ENCODE measurements around the gene HSPBP1. TPM values are rescaled to one million over a fixed set of nuclear protein-coding genes. Genes with fewer than 3 reads are reported as not detected.

HSPBP1 gene
- total and polyA plus RNA-seq, 9 of the 15 experiments (the other 6 are each of a cell fraction or from before 2014, with no cell fraction given) = 0.83 to 81.3 (median 21.8) TPM

DNA sequence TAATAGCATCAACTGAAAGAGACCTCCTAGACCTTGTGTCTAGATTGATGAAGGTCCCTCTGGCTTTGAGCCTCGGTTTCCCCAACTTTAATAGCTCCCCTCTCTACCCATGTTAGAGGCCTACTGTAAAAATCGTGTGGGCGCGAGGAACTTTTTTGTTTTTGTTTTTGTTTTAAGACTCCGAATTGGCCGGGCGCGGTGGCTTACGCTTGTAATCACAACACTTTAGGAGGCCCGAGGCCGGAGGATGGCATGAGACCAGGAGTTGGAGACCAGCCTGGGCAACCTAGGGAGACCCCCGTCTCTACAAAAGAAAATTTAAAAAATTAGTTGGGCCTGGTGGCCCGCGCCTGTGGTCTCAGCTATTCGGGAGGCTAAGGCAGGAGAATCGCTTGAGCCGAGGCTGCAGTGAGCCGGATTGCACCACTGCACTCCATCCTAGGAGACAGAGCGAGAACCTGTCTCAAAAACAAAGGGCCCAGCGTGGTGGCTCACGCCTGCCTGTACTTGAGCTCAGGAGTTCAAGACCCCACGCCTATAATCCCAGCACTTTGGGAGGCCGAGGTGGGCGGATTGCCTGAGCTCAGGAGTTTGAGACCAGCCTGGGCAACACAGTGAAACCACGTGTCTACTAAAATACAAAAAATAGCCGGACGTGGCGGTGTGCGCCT, 20.2 kb downstream of the HSPBP1 start (continued):
- TF ChIP-seq, protein P1, sequence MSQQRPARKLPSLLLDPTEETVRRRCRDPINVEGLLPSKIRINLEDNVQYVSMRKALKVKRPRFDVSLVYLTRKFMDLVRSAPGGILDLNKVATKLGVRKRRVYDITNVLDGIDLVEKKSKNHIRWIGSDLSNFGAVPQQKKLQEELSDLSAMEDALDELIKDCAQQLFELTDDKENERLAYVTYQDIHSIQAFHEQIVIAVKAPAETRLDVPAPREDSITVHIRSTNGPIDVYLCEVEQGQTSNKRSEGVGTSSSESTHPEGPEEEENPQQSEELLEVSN (IDR thresholded peaks at IDR 0.05; ENCODE audit: borderline replicate concordance in 1 of 2, extremely low read depth in 1 of 2, insufficient read depth in 1 of 2, insufficient read length in 1 of 2, low read depth in 1 of 2, low read length in 1 of 2, poor library complexity in 1 of 2, severe bottlenecking in 1 of 2) = no peak
- TF ChIP-seq, protein P2, sequence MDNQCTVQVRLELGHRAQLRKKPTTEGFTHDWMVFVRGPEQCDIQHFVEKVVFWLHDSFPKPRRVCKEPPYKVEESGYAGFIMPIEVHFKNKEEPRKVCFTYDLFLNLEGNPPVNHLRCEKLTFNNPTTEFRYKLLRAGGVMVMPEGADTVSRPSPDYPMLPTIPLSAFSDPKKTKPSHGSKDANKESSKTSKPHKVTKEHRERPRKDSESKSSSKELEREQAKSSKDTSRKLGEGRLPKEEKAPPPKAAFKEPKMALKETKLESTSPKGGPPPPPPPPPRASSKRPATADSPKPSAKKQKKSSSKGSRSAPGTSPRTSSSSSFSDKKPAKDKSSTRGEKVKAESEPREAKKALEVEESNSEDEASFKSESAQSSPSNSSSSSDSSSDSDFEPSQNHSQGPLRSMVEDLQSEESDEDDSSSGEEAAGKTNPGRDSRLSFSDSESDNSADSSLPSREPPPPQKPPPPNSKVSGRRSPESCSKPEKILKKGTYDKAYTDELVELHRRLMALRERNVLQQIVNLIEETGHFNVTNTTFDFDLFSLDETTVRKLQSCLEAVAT (IDR thresholded peaks at IDR 0.05) = peak in 1 of 2 experiments; percentile 66; a peak in 1 of 4 replicates
- TF ChIP-seq HDAC1 (IDR thresholded peaks at IDR 0.05) (no peak; a peak in 1 of 4 replicates), MXI1 (IDR thresholded peaks at IDR 0.05; ENCODE audit: low read depth, low read length) (no peak), NR4A1 (CRISPR knock-in tag; IDR thresholded peaks at IDR 0.05) (no peak), NR4A1 (tag; IDR thresholded peaks at IDR 0.05) (no peak), PYGO2 (tag; IDR thresholded peaks at IDR 0.05) (no peak), KLF6 (CRISPR knock-in tag; IDR thresholded peaks at IDR 0.05; ENCODE audit: borderline replicate concordance) (no peak), BMI1 (IDR thresholded peaks at IDR 0.05; ENCODE audit: low read length) (no peak), RB1 (IDR thresholded peaks at IDR 0.05; ENCODE audit: low read depth) (no peak), TCFL5 (CRISPR knock-in tag; conservative IDR thresholded peaks at IDR 0.05) (no peak), YBX1 (IDR thresholded peaks at IDR 0.05) (no peak), RBM17 (IDR thresholded peaks at IDR 0.05; ENCODE audit: borderline replicate concordance, low read depth, low read length) (no peak), NR2C2 (CRISPR knock-in tag; IDR thresholded peaks at IDR 0.05) (no peak), NR2C2 (tag; IDR thresholded peaks at IDR 0.05) (no peak), U2AF1 (optimal IDR thresholded peaks at IDR 0.05; ENCODE audit: low read depth, low read length) (no peak), FOXJ2 (tag; IDR thresholded peaks at IDR 0.05) (no peak), ZNF586 (CRISPR knock-in tag; conservative IDR thresholded peaks at IDR 0.05) (no peak), SMAD2 (IDR thresholded peaks at IDR 0.05; ENCODE audit: low read depth, low read length) (no peak)
- TF ChIP-seq, protein P3, sequence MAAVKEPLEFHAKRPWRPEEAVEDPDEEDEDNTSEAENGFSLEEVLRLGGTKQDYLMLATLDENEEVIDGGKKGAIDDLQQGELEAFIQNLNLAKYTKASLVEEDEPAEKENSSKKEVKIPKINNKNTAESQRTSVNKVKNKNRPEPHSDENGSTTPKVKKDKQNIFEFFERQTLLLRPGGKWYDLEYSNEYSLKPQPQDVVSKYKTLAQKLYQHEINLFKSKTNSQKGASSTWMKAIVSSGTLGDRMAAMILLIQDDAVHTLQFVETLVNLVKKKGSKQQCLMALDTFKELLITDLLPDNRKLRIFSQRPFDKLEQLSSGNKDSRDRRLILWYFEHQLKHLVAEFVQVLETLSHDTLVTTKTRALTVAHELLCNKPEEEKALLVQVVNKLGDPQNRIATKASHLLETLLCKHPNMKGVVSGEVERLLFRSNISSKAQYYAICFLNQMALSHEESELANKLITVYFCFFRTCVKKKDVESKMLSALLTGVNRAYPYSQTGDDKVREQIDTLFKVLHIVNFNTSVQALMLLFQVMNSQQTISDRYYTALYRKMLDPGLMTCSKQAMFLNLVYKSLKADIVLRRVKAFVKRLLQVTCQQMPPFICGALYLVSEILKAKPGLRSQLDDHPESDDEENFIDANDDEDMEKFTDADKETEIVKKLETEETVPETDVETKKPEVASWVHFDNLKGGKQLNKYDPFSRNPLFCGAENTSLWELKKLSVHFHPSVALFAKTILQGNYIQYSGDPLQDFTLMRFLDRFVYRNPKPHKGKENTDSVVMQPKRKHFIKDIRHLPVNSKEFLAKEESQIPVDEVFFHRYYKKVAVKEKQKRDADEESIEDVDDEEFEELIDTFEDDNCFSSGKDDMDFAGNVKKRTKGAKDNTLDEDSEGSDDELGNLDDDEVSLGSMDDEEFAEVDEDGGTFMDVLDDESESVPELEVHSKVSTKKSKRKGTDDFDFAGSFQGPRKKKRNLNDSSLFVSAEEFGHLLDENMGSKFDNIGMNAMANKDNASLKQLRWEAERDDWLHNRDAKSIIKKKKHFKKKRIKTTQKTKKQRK (IDR thresholded peaks at IDR 0.05; ENCODE audit: borderline replicate concordance, low read depth, low read length) = no peak
- TF ChIP-seq, protein P4, sequence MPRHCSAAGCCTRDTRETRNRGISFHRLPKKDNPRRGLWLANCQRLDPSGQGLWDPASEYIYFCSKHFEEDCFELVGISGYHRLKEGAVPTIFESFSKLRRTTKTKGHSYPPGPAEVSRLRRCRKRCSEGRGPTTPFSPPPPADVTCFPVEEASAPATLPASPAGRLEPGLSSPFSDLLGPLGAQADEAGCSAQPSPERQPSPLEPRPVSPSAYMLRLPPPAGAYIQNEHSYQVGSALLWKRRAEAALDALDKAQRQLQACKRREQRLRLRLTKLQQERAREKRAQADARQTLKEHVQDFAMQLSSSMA (CRISPR knock-in tag; IDR thresholded peaks at IDR 0.05) = no peak
